Left ventricle myocardium inferior (tissue), 1 donor: ENCODE measurements around the gene GPATCH2. TPM values are rescaled to one million over a fixed set of nuclear protein-coding genes. Genes with fewer than 3 reads are reported as not detected.

Source experiments
- DNase-seq: peaks from one replicate; pipeline ENCODE4 v3.0.0-alpha.2; 2020
- H3K27ac ChIP-seq: fragments of 200-600 bp; replicated peaks from 2 replicates; pipeline ENCODE4 v1.8.0; 2021
- H3K27me3 ChIP-seq: fragments of 200-600 bp; 2 replicates; pipeline ENCODE4 v1.8.0; 2021; ENCODE audit warnings: low read depth
- H3K36me3 ChIP-seq: fragments of 200-600 bp; 2 replicates; pipeline ENCODE4 v1.8.0; 2021
- H3K4me1 ChIP-seq: fragments of 200-600 bp; 2 replicates; pipeline ENCODE4 v1.8.0; 2021
- H3K4me3 ChIP-seq: fragments of 200-600 bp; 2 replicates; pipeline ENCODE4 v1.8.0; 2021; ENCODE audit warnings: mild to moderate bottlenecking, moderate library complexity
- H3K9me3 ChIP-seq: fragments of 200-600 bp; replicated peaks from 2 replicates; pipeline ENCODE4 v1.8.0; 2021
- CTCF ChIP-seq: fragments of 200-600 bp; IDR thresholded peaks from 2 replicates; pipeline ENCODE4 v1.8.0; 2021; ENCODE audit warnings: antibody characterized with exemption, mild to moderate bottlenecking, borderline replicate concordance
- intact Hi-C: fragments of 100-400 bp; cut with micrococcal nuclease; formaldehyde crosslinking; loops from one replicate; pipeline ENCODE4 v1.11.0; 2022
- total RNA-seq: library from RNA; stranded (reverse); fragmentation: NEBNext Ultra II Directional; extraction: Animal tissue kit (Norgen Biotek cat#: 25700); gene quantifications from one replicate; pipeline ENCODE4 v1.2.1, GENCODE V29; 2021
- donor health status: DM: no; HTN: yes; CAD: no; lungs with severe emphysema.

Gene GPATCH2
- total RNA-seq, 1 donor from 2014 or later = 7.0 TPM

GRCh38 chr1:217564207-217564606, 66.7 kb downstream of the GPATCH2 start:
- DNase-seq = no peak
- Histone ChIP-seq H3K4me3 (no peak overlapping the region), H3K9me3 (no peaks in the 10 kb centered on the region), H3K4me1 (no peaks in the 10 kb centered on the region), H3K27ac (no peak overlapping the region), H3K36me3 (no peaks in the 10 kb centered on the region), H3K27me3 (no peaks in the 10 kb centered on the region)
- no peak for TF ChIP-seq CTCF
- intact Hi-C loops = no loop called here

GRCh38 chr1:217563179-217563578, 67.7 kb downstream of the GPATCH2 start:
- no peak overlapping the region for H3K27ac ChIP-seq
- DNase-seq = no peak
- H3K4me3 ChIP-seq = no peak overlapping the region
- intact Hi-C loops = no loop called here
- no peaks in the 10 kb centered on the region for H3K9me3 ChIP-seq
- H3K4me1 ChIP-seq = no peaks in the 10 kb centered on the region
- TF ChIP-seq CTCF = no peak
- no peaks in the 10 kb centered on the region for H3K27me3 ChIP-seq
- H3K36me3 ChIP-seq = no peaks in the 10 kb centered on the region

DNA sequence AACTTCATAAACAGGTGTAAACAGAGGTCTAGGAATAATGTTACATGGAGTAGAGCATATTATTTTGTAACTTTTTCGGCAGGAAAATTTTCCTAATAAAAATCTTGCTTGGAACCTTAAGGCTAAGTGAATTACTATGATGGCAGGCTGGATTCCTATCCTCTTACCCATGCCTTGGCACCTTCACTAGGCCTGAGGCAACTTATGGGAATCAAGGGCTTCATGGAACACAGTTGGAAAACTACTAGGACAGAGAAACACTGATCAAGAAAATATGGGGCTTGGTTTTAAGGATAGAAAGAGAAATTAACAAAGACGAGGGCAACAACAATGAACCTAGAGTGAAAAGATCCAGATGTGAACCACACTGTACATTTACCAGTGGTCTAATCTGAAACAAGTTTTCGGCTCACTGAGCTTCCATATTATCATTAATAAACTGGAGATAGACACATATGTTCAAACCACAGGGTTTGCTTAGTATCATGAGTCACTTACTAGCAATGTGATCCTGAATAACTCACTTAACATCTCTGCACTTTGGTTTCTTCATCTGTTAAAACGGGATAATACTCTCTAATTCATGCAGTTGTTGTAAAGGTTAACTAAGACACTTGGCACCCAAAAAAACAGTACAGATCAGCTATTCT, 68.5 kb downstream of the GPATCH2 start:
- no peak overlapping the region for H3K27ac ChIP-seq
- H3K9me3 ChIP-seq = no peaks in the 10 kb centered on the region
- TF ChIP-seq CTCF = no peak
- no peaks in the 10 kb centered on the region for H3K4me1 ChIP-seq
- H3K4me3 ChIP-seq = no peak overlapping the region
- H3K27me3 ChIP-seq = no peaks in the 10 kb centered on the region
- no peak for DNase-seq
- intact Hi-C loops = no loop called here
- H3K36me3 ChIP-seq = no peaks in the 10 kb centered on the region

- Histone ChIP-seq H3K4me3 (no peak overlapping the region), H3K9me3 (no peaks in the 10 kb centered on the region), H3K4me1 (no peaks in the 10 kb centered on the region), H3K36me3 (no peaks in the 10 kb centered on the region), H3K27ac (no peak overlapping the region), H3K27me3 (no peaks in the 10 kb centered on the region)
- no peak for DNase-seq
- no peak for TF ChIP-seq CTCF
- intact Hi-C loops = no loop called here
These were observed 69.4 kb downstream of the GPATCH2 start for GRCh38 chr1:217561446-217561845.

DNA sequence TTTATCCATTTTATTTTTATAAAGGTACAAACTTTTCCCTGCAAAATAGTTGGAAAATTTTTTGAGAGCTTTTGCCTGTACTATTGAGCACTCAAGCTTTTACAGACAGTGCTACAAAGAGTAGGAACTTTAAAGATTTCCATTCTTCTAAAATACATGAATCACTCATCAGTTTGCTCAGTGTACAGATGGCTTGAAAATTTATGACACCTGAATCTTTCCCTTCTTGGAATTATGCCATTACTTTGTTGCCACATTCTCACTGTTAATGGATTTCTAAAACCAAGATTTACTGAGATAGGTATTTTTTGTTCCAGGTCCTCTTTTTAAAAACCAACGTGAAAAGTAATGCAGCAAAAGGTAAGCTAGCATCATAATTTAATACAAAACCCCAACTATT, 76.0 kb downstream of the GPATCH2 start:
- Histone ChIP-seq H3K27me3 (no peaks in the 10 kb centered on the region), H3K9me3 (no peaks in the 10 kb centered on the region), H3K4me1 (no peaks in the 10 kb centered on the region), H3K36me3 (no peaks in the 10 kb centered on the region), H3K4me3 (no peak overlapping the region), H3K27ac (no peak overlapping the region)
- no peak for DNase-seq
- no peak for TF ChIP-seq CTCF
- intact Hi-C loops = no loop called here
